T-helper 1 cell (primary cell): ENCODE results near the gene PRKG1.

ENCODE experiments used
- DNase-seq, 5 donors: peaks; one replicate each; pipeline ENCODE4 v3.0.0-alpha.2; 2012 to 2020

The PRKG1 gene

DNA sequence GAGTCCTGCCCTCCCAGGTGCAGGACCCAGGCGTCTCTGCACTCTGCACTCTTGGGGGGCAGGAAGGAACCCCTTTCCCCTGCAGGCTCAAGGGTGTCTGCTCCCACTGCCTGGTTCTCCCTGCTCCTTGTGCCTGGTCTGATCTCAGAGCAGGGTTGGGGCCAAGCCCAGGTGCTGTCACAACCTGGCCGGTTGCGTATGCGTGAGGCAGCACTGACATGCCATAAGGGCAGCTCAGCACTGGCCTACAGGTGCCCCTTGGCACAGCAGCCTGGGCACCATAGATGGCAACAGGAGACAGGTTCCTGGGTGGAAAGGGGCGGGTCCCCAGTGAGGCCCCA, 1273.0 kb downstream of the PRKG1 start:
- DNase-seq = no peak
